ENCODE measurements around the gene PLEKHA1.

GRCh38 chr10:122427280-122427679, 52.8 kb downstream of the PLEKHA1 start:
- TF ChIP-seq, protein P1, sequence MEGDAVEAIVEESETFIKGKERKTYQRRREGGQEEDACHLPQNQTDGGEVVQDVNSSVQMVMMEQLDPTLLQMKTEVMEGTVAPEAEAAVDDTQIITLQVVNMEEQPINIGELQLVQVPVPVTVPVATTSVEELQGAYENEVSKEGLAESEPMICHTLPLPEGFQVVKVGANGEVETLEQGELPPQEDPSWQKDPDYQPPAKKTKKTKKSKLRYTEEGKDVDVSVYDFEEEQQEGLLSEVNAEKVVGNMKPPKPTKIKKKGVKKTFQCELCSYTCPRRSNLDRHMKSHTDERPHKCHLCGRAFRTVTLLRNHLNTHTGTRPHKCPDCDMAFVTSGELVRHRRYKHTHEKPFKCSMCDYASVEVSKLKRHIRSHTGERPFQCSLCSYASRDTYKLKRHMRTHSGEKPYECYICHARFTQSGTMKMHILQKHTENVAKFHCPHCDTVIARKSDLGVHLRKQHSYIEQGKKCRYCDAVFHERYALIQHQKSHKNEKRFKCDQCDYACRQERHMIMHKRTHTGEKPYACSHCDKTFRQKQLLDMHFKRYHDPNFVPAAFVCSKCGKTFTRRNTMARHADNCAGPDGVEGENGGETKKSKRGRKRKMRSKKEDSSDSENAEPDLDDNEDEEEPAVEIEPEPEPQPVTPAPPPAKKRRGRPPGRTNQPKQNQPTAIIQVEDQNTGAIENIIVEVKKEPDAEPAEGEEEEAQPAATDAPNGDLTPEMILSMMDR (IDR thresholded peaks at IDR 0.05; ENCODE audit: low read depth, low read length, missing input control), result no peak
- TF ChIP-seq RAD21 (IDR thresholded peaks at IDR 0.05), result no peak
- TF ChIP-seq RXRA (IDR thresholded peaks at IDR 0.05), result no peak
- no peak for TF ChIP-seq HNF4G (IDR thresholded peaks at IDR 0.05)
- no peak for TF ChIP-seq YY1 (IDR thresholded peaks at IDR 0.05)
- TF ChIP-seq, protein P2, sequence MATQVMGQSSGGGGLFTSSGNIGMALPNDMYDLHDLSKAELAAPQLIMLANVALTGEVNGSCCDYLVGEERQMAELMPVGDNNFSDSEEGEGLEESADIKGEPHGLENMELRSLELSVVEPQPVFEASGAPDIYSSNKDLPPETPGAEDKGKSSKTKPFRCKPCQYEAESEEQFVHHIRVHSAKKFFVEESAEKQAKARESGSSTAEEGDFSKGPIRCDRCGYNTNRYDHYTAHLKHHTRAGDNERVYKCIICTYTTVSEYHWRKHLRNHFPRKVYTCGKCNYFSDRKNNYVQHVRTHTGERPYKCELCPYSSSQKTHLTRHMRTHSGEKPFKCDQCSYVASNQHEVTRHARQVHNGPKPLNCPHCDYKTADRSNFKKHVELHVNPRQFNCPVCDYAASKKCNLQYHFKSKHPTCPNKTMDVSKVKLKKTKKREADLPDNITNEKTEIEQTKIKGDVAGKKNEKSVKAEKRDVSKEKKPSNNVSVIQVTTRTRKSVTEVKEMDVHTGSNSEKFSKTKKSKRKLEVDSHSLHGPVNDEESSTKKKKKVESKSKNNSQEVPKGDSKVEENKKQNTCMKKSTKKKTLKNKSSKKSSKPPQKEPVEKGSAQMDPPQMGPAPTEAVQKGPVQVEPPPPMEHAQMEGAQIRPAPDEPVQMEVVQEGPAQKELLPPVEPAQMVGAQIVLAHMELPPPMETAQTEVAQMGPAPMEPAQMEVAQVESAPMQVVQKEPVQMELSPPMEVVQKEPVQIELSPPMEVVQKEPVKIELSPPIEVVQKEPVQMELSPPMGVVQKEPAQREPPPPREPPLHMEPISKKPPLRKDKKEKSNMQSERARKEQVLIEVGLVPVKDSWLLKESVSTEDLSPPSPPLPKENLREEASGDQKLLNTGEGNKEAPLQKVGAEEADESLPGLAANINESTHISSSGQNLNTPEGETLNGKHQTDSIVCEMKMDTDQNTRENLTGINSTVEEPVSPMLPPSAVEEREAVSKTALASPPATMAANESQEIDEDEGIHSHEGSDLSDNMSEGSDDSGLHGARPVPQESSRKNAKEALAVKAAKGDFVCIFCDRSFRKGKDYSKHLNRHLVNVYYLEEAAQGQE (IDR thresholded peaks at IDR 0.05), result no peak
- TF ChIP-seq, protein P3, sequence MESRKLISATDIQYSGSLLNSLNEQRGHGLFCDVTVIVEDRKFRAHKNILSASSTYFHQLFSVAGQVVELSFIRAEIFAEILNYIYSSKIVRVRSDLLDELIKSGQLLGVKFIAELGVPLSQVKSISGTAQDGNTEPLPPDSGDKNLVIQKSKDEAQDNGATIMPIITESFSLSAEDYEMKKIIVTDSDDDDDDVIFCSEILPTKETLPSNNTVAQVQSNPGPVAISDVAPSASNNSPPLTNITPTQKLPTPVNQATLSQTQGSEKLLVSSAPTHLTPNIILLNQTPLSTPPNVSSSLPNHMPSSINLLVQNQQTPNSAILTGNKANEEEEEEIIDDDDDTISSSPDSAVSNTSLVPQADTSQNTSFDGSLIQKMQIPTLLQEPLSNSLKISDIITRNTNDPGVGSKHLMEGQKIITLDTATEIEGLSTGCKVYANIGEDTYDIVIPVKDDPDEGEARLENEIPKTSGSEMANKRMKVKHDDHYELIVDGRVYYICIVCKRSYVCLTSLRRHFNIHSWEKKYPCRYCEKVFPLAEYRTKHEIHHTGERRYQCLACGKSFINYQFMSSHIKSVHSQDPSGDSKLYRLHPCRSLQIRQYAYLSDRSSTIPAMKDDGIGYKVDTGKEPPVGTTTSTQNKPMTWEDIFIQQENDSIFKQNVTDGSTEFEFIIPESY (IDR thresholded peaks at IDR 0.05), result no peak
- no peak for TF ChIP-seq FOXA2 (IDR thresholded peaks at IDR 0.05)
- no peak for TF ChIP-seq TAF1 (conservative IDR thresholded peaks at IDR 0.05)
- no peak for TF ChIP-seq GABPA (IDR thresholded peaks at IDR 0.05 in 1 of 2, conservative IDR thresholded peaks at IDR 0.05 in 1 of 2)
- no peak for TF ChIP-seq JUND (IDR thresholded peaks at IDR 0.05)

Measured in liver (tissue), 3 donors.